Sigmoid colon (tissue), 4 donors: ENCODE measurements around the gene SMAD6.

Source experiments
- CTCF ChIP-seq, 4 experiments: fragments of 450-650 bp in 3 of 4; fragments of 200-600 bp in 1 of 4; IDR thresholded peaks; one replicate each; pipeline ENCODE4 v1.5.1; 2016 to 2019; ENCODE audit warnings: antibody characterized with exemption in 4 of 4, mild to moderate bottlenecking in 3 of 4, moderate library complexity in 2 of 4
- EP300 ChIP-seq, 4 donors: sonication (generic); formaldehyde crosslinking; IDR thresholded peaks; one replicate each; pipeline ENCODE4 v1.6.1; 2017; ENCODE audit warnings: antibody characterized with exemption in 4 of 4

GRCh38 chr15:66750609-66751008, 48.6 kb downstream of the SMAD6 start:
- TF ChIP-seq CTCF (IDR thresholded peaks at IDR 0.05), result no peak
- no peak for TF ChIP-seq EP300 (IDR thresholded peaks at IDR 0.05)
